ENCODE results near the gene PPP4R4. TPM values are rescaled to one million over a fixed set of nuclear protein-coding genes. Genes with fewer than 3 reads are reported as not detected.

PPP4R4 gene
- total and polyA plus RNA-seq, 9 donors: 3.0 to 41.0 (median 14.2) TPM

GRCh38 chr14:94129111-94129757, 44.9 kb upstream of the PPP4R4 start, which contains the start of gene IFI27L2:
IFI27L2 (minus strand) TSS chr14:94129604; CDS start chr14:94129564, 40 bp downstream.
- Histone ChIP-seq H3K36me3 (no peaks in the 10 kb centered on the region), H3K4me3 (peak within 1 kb of the TSS; percentile 50), H3K27me3 (no peaks in the 10 kb centered on the region), H3K9me3 (no peaks in the 10 kb centered on the region), H3K27ac (peak within 1 kb of the TSS; percentile 91 to 94), H3K4me1 (ENCODE audit: insufficient read depth) (no peaks in the 10 kb centered on the region)
- DNase-seq: peak; percentile 75 to 80 (median 78)
- intact Hi-C loops (cut with DNase I): loop anchor here in 2 of 4 donors (5.0 kb wide), 2 partner anchors 72 to 77 kb away; no protein-coding TSS in a partner anchor
- no peak for TF ChIP-seq EP300 (IDR thresholded peaks at IDR 0.05)
- peak; percentile 27 for TF ChIP-seq POLR2A (IDR thresholded peaks at IDR 0.05)
- TF ChIP-seq, protein P1, sequence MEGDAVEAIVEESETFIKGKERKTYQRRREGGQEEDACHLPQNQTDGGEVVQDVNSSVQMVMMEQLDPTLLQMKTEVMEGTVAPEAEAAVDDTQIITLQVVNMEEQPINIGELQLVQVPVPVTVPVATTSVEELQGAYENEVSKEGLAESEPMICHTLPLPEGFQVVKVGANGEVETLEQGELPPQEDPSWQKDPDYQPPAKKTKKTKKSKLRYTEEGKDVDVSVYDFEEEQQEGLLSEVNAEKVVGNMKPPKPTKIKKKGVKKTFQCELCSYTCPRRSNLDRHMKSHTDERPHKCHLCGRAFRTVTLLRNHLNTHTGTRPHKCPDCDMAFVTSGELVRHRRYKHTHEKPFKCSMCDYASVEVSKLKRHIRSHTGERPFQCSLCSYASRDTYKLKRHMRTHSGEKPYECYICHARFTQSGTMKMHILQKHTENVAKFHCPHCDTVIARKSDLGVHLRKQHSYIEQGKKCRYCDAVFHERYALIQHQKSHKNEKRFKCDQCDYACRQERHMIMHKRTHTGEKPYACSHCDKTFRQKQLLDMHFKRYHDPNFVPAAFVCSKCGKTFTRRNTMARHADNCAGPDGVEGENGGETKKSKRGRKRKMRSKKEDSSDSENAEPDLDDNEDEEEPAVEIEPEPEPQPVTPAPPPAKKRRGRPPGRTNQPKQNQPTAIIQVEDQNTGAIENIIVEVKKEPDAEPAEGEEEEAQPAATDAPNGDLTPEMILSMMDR (IDR thresholded peaks at IDR 0.05): peak; percentile 37 to 46 (median 42)
- WGBS, 3 donors: 0 to 1% (median 1%) methylated on average over 25 to 27 of the region's 27 CpGs

DNA sequence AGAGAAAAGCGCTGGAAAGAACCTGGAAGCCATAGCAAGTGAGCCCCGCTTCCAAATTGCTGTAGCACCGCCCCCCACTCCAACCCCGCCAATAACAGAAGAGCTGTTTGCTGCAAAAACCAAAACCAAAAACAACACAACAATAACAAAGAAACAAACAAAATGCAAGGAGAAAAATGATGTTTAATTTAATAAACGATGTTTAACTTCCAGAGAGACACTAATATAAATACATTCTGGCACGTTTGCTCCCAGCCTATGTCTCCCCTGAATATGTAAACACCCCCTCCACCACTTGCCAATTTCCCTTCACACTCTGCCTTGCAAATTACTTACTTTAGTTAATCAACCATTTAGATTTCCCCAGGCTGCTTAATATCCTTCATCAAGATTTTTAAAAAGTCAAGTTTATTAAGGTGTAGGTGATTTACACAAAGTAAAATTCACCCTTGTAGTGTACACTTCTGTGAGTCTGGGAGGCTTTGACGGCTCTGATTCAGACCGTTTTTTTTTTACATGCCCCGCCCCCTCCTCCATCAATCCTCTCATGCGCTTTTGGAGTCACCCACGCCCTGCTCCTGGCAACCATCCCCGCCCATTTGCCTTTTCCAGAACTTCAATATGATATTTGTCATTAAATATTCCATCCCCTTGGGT, 44.2 kb upstream of the PPP4R4 start:
- Histone ChIP-seq H3K36me3 (no peaks in the 10 kb centered on the region), H3K27ac (peak overlapping the region; percentile 91 to 94), H3K9me3 (no peaks in the 10 kb centered on the region), H3K4me3 (peak overlapping the region; percentile 50), H3K27me3 (no peaks in the 10 kb centered on the region), H3K4me1 (ENCODE audit: insufficient read depth) (no peaks in the 10 kb centered on the region)
- intact Hi-C loops (cut with DNase I): loop anchor here in 3 of 4 donors (5.0 to 10.0 kb wide), 4 partner anchors 73 to 185 kb away; no protein-coding TSS in a partner anchor
- TF ChIP-seq POLR2A (IDR thresholded peaks at IDR 0.05) (no peak), EP300 (IDR thresholded peaks at IDR 0.05) (no peak)
- TF ChIP-seq, protein P1 (IDR thresholded peaks at IDR 0.05): no peak
- WGBS, 3 donors: 0 to 2% (median 1%) methylated on average over 12 of the region's 12 CpGs
- DNase-seq: peak; percentile 57 to 68 (median 65)

- Histone ChIP-seq H3K9me3 (no peaks in the 10 kb centered on the region), H3K27ac (no peak overlapping the region), H3K4me1 (ENCODE audit: insufficient read depth) (peaks cover 2% of the 10 kb centered on the region), H3K27me3 (no peaks in the 10 kb centered on the region), H3K4me3 (no peak overlapping the region), H3K36me3 (no peaks in the 10 kb centered on the region)
- intact Hi-C loops (cut with DNase I): loop anchor here in 1 of 4 donors (10.0 kb wide), 2 partner anchors 98 to 188 kb away; no protein-coding TSS in a partner anchor
- peak in 2 of 5 donors; percentile 61 to 71 for DNase-seq
- TF ChIP-seq POLR2A (IDR thresholded peaks at IDR 0.05): no peak
- TF ChIP-seq, protein P1 (IDR thresholded peaks at IDR 0.05): peak; percentile 55 to 64 (median 60)
- 35 to 41% (median 37%) methylated on average over 4 of the region's 4 CpGs for WGBS, 3 donors
Observed at GRCh38 chr14:94132285-94132887, 41.7 kb upstream of the PPP4R4 start.

DNA sequence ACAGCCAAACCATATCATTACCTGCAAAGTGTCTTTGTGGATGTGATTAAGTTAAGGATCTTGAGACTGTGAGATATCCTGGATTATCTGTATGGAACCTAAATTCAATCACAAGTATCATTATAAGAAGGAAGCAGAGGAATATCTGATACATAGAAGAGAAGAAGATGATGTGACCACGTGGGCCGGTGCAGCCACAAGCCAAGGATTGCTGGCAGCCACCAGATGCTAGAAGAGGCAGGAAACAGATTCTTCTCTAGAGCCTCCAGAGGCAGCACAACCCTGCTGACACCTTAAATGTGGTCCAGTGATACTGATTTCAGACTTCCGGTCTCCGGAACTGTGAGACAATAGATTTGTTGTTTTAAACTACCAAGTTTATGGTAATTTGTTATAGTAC, 38.6 kb upstream of the PPP4R4 start:
- no peaks in the 10 kb centered on the region for H3K9me3 ChIP-seq
- H3K27ac ChIP-seq: no peak overlapping the region
- DNase-seq: no peak
- TF ChIP-seq POLR2A (IDR thresholded peaks at IDR 0.05) (no peak), EP300 (IDR thresholded peaks at IDR 0.05) (no peak)
- TF ChIP-seq, protein P1 (IDR thresholded peaks at IDR 0.05): no peak
- H3K27me3 ChIP-seq: no peaks in the 10 kb centered on the region
- H3K4me1 ChIP-seq (ENCODE audit: insufficient read depth): peaks cover 2% of the 10 kb centered on the region
- no peak overlapping the region for H3K4me3 ChIP-seq
- no peaks in the 10 kb centered on the region for H3K36me3 ChIP-seq
- intact Hi-C loops (cut with DNase I): loop anchor here in 3 of 4 donors (5.0 to 10.0 kb wide), 5 partner anchors 42 to 191 kb away; no protein-coding TSS in a partner anchor
- WGBS, 3 donors: 78 to 94% (median 90%) methylated on average over 4 of the region's 4 CpGs
